MM.1S (cell line): ENCODE data around the gene CERKL.

Source experiments
- CTCF ChIP-seq: fragments of 300-600 bp; sonication (generic); IDR thresholded peaks from 2 replicates; pipeline ENCODE4 v1.5.1; 2016; ENCODE audit warnings: antibody characterized with exemption, low read length, mixed read lengths
- EZH2 ChIP-seq: fragments of 300-600 bp; sonication (generic); optimal IDR thresholded peaks from 2 replicates; pipeline ENCODE3; 2017; ENCODE audit warnings: low read depth, mild to moderate bottlenecking, antibody characterized with exemption, low read length, mixed read lengths
- EZH2phosphoT487 ChIP-seq: fragments of 300-600 bp; sonication (generic); IDR thresholded peaks from 2 replicates; pipeline ENCODE4 v1.6.1; 2018; ENCODE audit warnings: antibody characterized with exemption, low read length

DNA sequence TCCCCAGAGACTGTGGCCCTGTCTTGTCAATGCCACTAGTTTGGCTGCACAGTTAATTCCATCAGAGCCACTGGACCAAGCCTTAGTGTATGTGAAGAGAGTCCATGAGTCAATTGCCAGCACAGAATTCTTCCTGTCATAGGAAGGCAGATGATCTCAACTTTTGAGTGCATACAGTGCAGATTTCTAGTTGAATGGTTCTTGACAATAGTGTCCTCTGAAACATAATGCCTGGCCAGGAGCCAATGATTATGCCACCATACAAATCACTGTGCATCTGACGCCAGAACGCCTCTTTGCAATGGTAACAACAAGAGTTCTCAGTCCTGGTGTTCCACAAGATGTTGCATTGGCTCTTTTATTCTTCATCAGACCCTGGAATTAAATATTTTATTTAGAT, 16.3 kb upstream of the CERKL start:
- TF ChIP-seq CTCF (no peak), EZH2 (no peak), EZH2phosphoT487 (no peak)
